Stomach (tissue), 9 donors: ENCODE measurements around the gene SLC5A2. TPM values are rescaled to one million over a fixed set of nuclear protein-coding genes. Genes with fewer than 3 reads are reported as not detected.
A peak's percentile ranks its signal among the peaks of the same experiment; 100 is the strongest.

Source experiments
- DNase-seq, 2 donors: peaks; one replicate each; pipeline versions ENCODE4 v3.0.0 to v3.0.0-alpha.2; 2013 to 2019
- H3K27ac ChIP-seq, 5 donors: fragments of 200-600 bp in 4 of 5; sonication (generic) in 4 of 5; one replicate each; pipeline ENCODE4 v1.5.1; 2013 to 2019; ENCODE audit warnings: mild to moderate bottlenecking in 1 of 5, moderate library complexity in 1 of 5
- H3K27me3 ChIP-seq, 3 donors: fragments of 200-600 bp; sonication (generic); one replicate each; pipeline ENCODE4 v1.5.1; 2017 to 2019; ENCODE audit warnings: mixed run types in 1 of 3
- H3K36me3 ChIP-seq, 4 donors: fragments of 200-600 bp; sonication (generic); 1 replicate in 3 of 4; 2 replicates in 1 of 4; pipeline ENCODE4 v1.5.1; 2016 to 2019
- H3K4me1 ChIP-seq, 4 donors: fragments of 200-600 bp; sonication (generic); one replicate each; pipeline ENCODE4 v1.5.1; 2016 to 2019
- H3K4me3 ChIP-seq, 4 donors: fragments of 200-600 bp; sonication (generic) in 3 of 4; one replicate each; pipeline ENCODE4 v1.5.1; 2016 to 2019; ENCODE audit warnings: mild to moderate bottlenecking in 1 of 4
- H3K9me3 ChIP-seq, 4 donors: fragments of 200-600 bp; sonication (generic); one replicate each; pipeline ENCODE4 v1.5.1; 2016 to 2019
- EP300 ChIP-seq: sonication (generic); formaldehyde crosslinking; IDR thresholded peaks from one replicate; pipeline ENCODE4 v1.6.1; 2017; ENCODE audit warnings: antibody characterized with exemption
- POLR2A ChIP-seq, 4 donors: fragments of 450-650 bp; IDR thresholded peaks; one replicate each; pipeline ENCODE4 v1.6.1; 2016; ENCODE audit warnings: antibody characterized with exemption in 4 of 4, control low read depth in 2 of 4, mild to moderate bottlenecking in 1 of 4, moderate library complexity in 1 of 4
- POLR2AphosphoS5 ChIP-seq, 3 donors: sonication (generic); formaldehyde crosslinking; IDR thresholded peaks; one replicate each; pipeline ENCODE4 v1.6.1; 2016; ENCODE audit warnings: antibody characterized with exemption in 3 of 3
- WGBS, 5 donors: extraction: QIAGEN DNeasy Blood & Tissue Kit in 3 of 5; methylation state at CpG; one replicate each; pipeline versions ENCODE4 v1.1.5 to v1.1.7; 2013 to 2018; 5-methylcytosine and 5-hydroxymethylcytosine counted together
- intact Hi-C: fragments of 100-400 bp; cut with DNase I; formaldehyde crosslinking; loops from one replicate; pipeline ENCODE4 v1.15.1; 2023; ENCODE audit warnings: low total_unique reads
- polyA plus RNA-seq, 3 donors: library from polyadenylated mRNA; stranded (reverse); fragments of 200-250 nt; gene quantifications; one replicate each; pipeline ENCODE4 v1.2.3, GENCODE V29; 2013
- total RNA-seq, 5 donors: library from RNA; depleted of rRNA; stranded (reverse); fragments of >200 nt; gene quantifications; one replicate each; pipeline versions ENCODE4 v1.1.0 to v1.2.3, GENCODE V29; 2014 to 2016
- TF ChIP-seq, protein P1 (sequence below), 7 experiments: fragments of 450-650 bp in 4 of 7; fragments of 200-600 bp in 3 of 7; sonication (generic) in 3 of 7; IDR thresholded peaks; one replicate each; pipeline ENCODE4 v1.5.1; 2016 to 2019; ENCODE audit warnings: antibody characterized with exemption in 7 of 7, control low read depth in 2 of 7, mild to moderate bottlenecking in 1 of 7
- donor health status: healthy with polysubstance abuse.
- donor health status: Bipolar disorder and iron deficiency.
- donor health status: healthy.

The SLC5A2 gene
- total and polyA plus RNA-seq, 8 donors = 0.62 to 1.8 (median 0.76) TPM; not detected in 5

- 18 to 27% (median 22%) methylated on average over 11 to 17 of the region's 17 CpGs for WGBS, 5 donors
- Histone ChIP-seq H3K27me3 (peaks cover 0 to 55% (median 21%) of the 10 kb centered on the region in 3 donors), H3K27ac (peak overlapping the region in 1 of 5 donors; percentile 53), H3K36me3 (no peaks in the 10 kb centered on the region), H3K4me1 (peaks cover 6 to 24% (median 14%) of the 10 kb centered on the region in 4 donors), H3K9me3 (no peaks in the 10 kb centered on the region), H3K4me3 (peak overlapping the region; percentile 42 to 54 (median 48))
- TF ChIP-seq POLR2A (IDR thresholded peaks at IDR 0.05) (no peak), POLR2AphosphoS5 (IDR thresholded peaks at IDR 0.05) (no peak), EP300 (no peak)
- TF ChIP-seq, protein P1, sequence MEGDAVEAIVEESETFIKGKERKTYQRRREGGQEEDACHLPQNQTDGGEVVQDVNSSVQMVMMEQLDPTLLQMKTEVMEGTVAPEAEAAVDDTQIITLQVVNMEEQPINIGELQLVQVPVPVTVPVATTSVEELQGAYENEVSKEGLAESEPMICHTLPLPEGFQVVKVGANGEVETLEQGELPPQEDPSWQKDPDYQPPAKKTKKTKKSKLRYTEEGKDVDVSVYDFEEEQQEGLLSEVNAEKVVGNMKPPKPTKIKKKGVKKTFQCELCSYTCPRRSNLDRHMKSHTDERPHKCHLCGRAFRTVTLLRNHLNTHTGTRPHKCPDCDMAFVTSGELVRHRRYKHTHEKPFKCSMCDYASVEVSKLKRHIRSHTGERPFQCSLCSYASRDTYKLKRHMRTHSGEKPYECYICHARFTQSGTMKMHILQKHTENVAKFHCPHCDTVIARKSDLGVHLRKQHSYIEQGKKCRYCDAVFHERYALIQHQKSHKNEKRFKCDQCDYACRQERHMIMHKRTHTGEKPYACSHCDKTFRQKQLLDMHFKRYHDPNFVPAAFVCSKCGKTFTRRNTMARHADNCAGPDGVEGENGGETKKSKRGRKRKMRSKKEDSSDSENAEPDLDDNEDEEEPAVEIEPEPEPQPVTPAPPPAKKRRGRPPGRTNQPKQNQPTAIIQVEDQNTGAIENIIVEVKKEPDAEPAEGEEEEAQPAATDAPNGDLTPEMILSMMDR (IDR thresholded peaks at IDR 0.05) = no peak
- intact Hi-C loops = no loop called here
- no peak for DNase-seq
Measured at GRCh38 chr16:31529937-31530312, 47.0 kb downstream of the SLC5A2 start.

DNA sequence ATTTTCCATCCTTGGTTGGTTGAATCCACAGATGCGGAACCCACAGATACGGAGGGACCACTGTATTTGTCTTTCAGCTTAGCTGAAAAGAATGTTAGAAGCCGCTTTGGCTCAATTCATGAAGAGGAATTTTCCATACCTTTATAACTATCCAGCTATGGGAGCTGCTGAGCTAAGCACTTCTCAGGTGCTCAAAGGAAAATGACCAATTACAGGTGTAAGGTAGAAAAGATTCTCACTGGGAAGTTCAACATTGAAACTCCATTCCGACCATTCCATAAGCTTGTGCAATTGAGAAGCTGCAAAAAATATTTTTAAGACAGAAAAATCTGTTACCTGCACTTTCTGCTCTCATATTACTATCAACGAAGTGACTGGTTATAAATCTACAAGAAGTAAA lies 47.5 kb downstream of the SLC5A2 start:
- H3K9me3 ChIP-seq = no peaks in the 10 kb centered on the region
- DNase-seq = no peak
- no peaks in the 10 kb centered on the region for H3K36me3 ChIP-seq
- H3K27ac ChIP-seq = peak overlapping the region in 1 of 5 donors; percentile 53
- TF ChIP-seq POLR2AphosphoS5 (IDR thresholded peaks at IDR 0.05) (no peak), EP300 (no peak), POLR2A (IDR thresholded peaks at IDR 0.05) (no peak)
- TF ChIP-seq, protein P1 (IDR thresholded peaks at IDR 0.05) = no peak
- intact Hi-C loops = no loop called here
- 54 to 80% (median 69%) methylated on average over 5 of the region's 5 CpGs for WGBS, 5 donors
- peaks cover 6 to 24% (median 14%) of the 10 kb centered on the region in 4 donors for H3K4me1 ChIP-seq
- H3K4me3 ChIP-seq = peak overlapping the region in 1 of 4 donors; percentile 54
- H3K27me3 ChIP-seq = peaks cover 0 to 55% (median 21%) of the 10 kb centered on the region in 3 donors

GRCh38 chr16:31531096-31531495 lies 48.2 kb downstream of the SLC5A2 start:
- intact Hi-C loops = no loop called here
- H3K27me3 ChIP-seq = peaks cover 0 to 55% (median 21%) of the 10 kb centered on the region in 3 donors

DNA sequence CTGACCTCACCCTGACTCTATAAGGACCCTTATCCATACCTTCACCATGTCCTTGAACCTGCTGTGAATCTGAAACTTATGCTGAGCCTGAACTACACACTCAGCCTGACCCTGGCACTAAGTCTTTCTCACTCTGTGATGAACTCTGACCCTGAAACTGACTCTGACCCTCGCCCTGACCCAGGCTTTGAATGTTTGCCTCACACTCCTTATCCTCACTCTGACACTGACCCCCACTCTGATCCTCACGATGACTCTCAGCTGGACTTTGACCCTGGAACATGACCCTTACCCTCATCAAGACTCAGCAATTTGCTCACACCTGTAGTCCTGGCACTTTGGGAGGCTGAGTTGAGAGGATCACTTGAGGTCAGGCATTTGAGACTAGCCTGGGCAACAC lies 49.2 kb downstream of the SLC5A2 start:
- Histone ChIP-seq H3K27ac (no peak overlapping the region), H3K27me3 (peaks cover 0 to 60% (median 24%) of the 10 kb centered on the region in 3 donors), H3K36me3 (no peaks in the 10 kb centered on the region), H3K4me3 (no peak overlapping the region), H3K9me3 (no peaks in the 10 kb centered on the region), H3K4me1 (peaks cover 6 to 24% (median 16%) of the 10 kb centered on the region in 4 donors)
- intact Hi-C loops = no loop called here
- TF ChIP-seq POLR2A (IDR thresholded peaks at IDR 0.05) (no peak), POLR2AphosphoS5 (IDR thresholded peaks at IDR 0.05) (no peak), EP300 (no peak)
- TF ChIP-seq, protein P1 (IDR thresholded peaks at IDR 0.05) = no peak
- no peak for DNase-seq
- 38 to 67% (median 50%) methylated on average over 2 of the region's 2 CpGs for WGBS, 5 donors

More at GRCh38 chr16:31531096-31531495, 48.2 kb downstream of the SLC5A2 start:
- H3K27ac ChIP-seq = no peak overlapping the region
- no peaks in the 10 kb centered on the region for H3K9me3 ChIP-seq
- DNase-seq = no peak
- no peak for TF ChIP-seq POLR2A (IDR thresholded peaks at IDR 0.05)
- TF ChIP-seq, protein P1 (IDR thresholded peaks at IDR 0.05) = no peak
- no peak for TF ChIP-seq POLR2AphosphoS5 (IDR thresholded peaks at IDR 0.05)
- TF ChIP-seq EP300 = no peak
- H3K4me3 ChIP-seq = no peak overlapping the region
- peaks cover 6 to 24% (median 14%) of the 10 kb centered on the region in 4 donors for H3K4me1 ChIP-seq
- H3K36me3 ChIP-seq = no peaks in the 10 kb centered on the region
- WGBS, 5 donors = 85 to 95% (median 91%) methylated on average over 1 of the region's 1 CpG
